WI38 (cell line): ENCODE data around the gene CASP7.

Experiments
- H3K4me3 ChIP-seq: 2 replicates; pipeline ENCODE4 v1.5.1; 2011; ENCODE audit warnings: low read depth, mild to moderate bottlenecking, control low read depth, low read length
- TF ChIP-seq, protein P1 (sequence below): IDR thresholded peaks from 2 replicates; pipeline ENCODE4 v1.5.1; 2012; ENCODE audit warnings: low read depth, mild to moderate bottlenecking, control low read depth, low read length

The CASP7 gene

DNA sequence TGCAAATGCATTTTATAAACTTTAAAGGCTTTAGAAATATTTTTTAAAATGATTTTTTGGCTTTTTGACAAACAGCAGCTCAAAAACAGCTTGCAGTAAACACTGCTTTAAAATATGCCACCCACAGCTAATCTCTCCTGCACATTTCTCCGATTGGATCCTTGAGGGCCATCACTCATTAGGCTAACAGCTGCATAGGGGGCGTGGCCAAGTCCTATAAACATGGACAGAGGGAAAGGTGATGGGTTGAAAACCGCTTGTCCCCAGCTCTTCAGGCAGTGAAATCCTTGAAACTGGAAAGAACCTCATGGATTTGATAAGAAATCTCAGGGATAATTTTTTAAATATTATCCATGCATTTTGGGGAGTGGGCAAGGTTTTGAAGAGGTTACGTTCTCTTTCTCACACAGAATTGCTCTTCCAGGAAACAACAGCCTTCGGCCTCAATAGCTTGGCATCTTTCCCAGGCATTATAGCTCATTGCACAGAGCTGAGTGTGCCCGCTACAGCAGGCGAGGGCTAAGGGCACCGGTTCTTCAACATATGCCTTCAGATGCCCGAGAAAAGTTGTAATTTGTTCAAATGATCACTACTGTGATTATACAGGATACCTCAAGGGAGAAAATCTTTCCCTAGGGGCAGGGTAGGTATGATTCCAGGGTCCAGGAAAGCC lies 73.4 kb downstream of the CASP7 start:
- TF ChIP-seq, protein P1, sequence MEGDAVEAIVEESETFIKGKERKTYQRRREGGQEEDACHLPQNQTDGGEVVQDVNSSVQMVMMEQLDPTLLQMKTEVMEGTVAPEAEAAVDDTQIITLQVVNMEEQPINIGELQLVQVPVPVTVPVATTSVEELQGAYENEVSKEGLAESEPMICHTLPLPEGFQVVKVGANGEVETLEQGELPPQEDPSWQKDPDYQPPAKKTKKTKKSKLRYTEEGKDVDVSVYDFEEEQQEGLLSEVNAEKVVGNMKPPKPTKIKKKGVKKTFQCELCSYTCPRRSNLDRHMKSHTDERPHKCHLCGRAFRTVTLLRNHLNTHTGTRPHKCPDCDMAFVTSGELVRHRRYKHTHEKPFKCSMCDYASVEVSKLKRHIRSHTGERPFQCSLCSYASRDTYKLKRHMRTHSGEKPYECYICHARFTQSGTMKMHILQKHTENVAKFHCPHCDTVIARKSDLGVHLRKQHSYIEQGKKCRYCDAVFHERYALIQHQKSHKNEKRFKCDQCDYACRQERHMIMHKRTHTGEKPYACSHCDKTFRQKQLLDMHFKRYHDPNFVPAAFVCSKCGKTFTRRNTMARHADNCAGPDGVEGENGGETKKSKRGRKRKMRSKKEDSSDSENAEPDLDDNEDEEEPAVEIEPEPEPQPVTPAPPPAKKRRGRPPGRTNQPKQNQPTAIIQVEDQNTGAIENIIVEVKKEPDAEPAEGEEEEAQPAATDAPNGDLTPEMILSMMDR = no peak
- no peak overlapping the region for H3K4me3 ChIP-seq

DNA sequence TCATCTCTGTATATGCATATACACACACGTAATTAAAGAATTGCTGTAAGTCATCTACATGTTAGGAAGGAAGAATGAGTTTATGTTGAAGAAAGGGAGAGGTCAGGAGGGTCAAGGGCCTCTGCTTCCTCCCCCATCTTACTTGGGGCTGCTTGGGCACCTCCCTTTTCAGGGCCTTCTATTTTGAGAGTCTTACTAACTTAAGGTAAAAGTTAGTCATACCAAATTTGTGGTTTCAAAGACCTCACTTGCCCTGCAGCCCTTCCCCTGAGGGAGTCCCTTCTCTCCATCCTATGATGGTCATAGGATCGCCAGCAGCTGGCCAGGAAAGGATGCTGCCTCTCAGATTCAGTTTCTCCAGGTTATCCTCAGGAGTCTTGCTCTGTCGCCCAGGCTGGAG lies 74.4 kb downstream of the CASP7 start:
- TF ChIP-seq, protein P1 = no peak
- H3K4me3 ChIP-seq = no peak overlapping the region

DNA sequence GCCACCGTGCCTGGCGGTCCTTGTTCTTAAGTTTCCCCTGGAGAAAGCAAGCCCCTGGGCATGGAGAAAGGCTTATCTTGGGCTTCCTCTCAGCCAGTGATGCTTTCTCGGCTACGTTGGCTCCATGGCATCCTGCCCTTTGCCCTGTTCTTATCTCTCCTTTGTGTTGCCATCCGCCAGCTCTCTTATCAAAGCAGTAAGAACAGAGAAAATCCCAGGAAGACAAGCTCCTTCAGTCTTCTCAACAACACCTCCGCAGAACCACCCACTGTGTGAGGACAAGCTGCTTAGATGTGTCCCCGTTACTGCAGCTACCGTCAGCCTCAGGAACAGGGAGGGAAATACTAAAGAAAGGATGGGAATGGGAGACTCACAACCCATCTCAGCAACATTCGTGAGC lies 75.1 kb downstream of the CASP7 start:
- H3K4me3 ChIP-seq = no peak overlapping the region
- TF ChIP-seq, protein P1 = no peak

DNA sequence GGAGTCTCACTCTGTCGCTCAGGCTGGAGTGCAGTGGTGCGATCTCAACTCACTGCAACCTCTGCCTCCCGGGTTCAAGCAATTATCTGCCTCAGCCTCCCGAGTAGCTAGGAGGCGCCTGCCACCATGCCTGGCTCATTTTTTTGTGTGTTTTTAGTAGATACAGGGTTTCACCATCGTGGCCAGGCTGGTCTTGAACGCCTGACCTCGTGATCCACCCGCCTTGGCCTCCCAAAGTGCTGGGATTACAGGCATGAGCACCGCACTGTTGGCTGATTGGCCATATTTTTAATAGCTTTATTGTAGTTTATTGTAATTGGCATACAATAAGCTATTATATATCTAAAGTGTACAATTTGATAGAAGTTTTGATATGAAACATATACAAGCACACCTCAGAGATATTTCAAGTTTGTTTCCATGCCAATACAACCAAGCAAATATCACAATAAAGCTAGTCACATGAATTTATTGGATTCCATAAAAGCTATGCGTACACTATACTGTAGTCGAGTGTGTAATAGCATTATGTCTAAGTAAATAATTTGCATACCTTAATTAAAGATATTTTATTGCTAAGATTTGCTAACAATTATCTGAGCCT lies 77.3 kb downstream of the CASP7 start:
- TF ChIP-seq, protein P1 = no peak
- H3K4me3 ChIP-seq = no peak overlapping the region

DNA sequence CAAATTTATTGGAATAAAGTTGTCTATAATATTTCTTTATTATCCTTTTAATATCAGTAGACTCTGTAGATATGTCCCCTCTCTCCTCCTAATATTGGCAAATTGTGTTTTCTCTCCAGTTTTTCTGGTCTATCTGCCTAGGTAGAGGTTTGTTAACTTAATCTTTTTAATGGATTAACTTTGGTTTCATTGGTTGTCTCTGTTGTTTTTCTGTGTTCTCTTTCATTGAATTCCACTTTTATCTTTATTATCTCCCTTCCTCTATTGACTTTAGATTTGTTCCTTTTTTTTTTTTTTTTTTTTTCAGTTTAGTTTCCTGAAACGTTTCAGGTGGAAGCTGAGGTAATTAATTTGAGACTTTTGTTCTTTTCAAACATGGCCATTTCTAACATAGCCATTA lies 82.4 kb downstream of the CASP7 start:
- H3K4me3 ChIP-seq = no peak overlapping the region
- TF ChIP-seq, protein P1 = no peak

DNA sequence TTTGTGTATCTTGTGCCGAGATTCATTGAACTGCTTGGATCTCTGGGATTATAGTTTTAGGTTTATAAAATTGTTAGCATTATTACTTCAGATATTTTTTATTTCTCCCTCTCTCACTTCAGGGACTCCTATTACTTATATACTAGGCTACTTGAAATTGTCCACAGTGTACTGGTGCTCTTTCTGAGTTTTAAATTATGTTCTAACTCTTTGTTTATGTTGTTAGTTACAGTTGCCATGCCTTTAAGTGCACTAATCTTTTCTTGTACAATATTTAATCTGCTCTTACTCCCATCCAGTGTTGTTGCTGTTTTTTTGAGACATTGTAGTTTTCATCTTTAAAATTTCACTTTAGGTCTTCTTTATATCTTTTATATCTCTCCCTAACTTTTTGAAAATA lies 84.9 kb downstream of the CASP7 start:
- H3K4me3 ChIP-seq = no peak overlapping the region
- TF ChIP-seq, protein P1 = no peak

DNA sequence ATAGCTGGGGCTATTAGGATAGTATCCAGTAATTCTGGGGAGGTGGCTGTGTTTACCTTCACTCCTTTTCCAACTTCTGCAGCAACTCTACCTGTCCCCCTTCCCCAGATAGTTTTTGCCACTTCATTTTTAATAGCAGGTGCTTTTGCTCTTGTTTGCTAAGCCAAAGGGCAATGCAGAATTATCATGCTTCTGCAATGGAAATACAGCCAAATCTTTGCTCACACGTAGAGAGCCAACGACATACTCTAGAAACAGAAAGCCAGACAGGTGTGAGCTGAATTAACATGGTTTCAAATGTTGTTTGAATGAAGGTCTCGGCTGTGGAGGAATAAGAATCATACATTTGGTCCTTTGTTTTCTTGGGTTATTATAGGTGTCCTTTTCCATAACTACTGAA lies 86.2 kb downstream of the CASP7 start:
- TF ChIP-seq, protein P1 = no peak
- no peak overlapping the region for H3K4me3 ChIP-seq
